Adrenal gland (tissue), 12 donors: ENCODE results near the gene CDS2. TPM values are rescaled to one million over a fixed set of nuclear protein-coding genes. Genes with fewer than 3 reads are reported as not detected.

Experiments
- DNase-seq, 7 donors: peaks; one replicate each; pipeline ENCODE4 v3.0.0-alpha.2; 2019 to 2020
- H3K27ac ChIP-seq, 5 donors: fragments of 200-600 bp; sonication (generic) in 4 of 5; 1 replicate in 3 of 5; 2 replicates in 2 of 5; pipeline versions ENCODE4 v1.5.1 to v1.8.0; 2016 to 2020; ENCODE audit warnings: mild to moderate bottlenecking in 1 of 5
- H3K27me3 ChIP-seq: fragments of 200-600 bp; 2 replicates; pipeline ENCODE4 v1.8.0; 2021
- H3K36me3 ChIP-seq, 2 donors: fragments of 200-600 bp; replicated peaks in 1 of 2; 1 replicate in 1 of 2; 2 replicates in 1 of 2; pipeline versions ENCODE4 v1.5.1 to v1.8.0; 2018 to 2022
- H3K4me1 ChIP-seq, 2 donors: fragments of 200-600 bp; replicated peaks in 1 of 2; 1 replicate in 1 of 2; 2 replicates in 1 of 2; pipeline versions ENCODE4 v1.5.1 to v1.8.0; 2018 to 2021
- H3K4me3 ChIP-seq, 4 donors: fragments of 200-600 bp; sonication (generic) in 3 of 4; one replicate each; pipeline ENCODE4 v1.5.1; 2016 to 2018
- H3K9me3 ChIP-seq, 3 donors: fragments of 200-600 bp; sonication (generic) in 1 of 3; replicated peaks in 1 of 3; 1 replicate in 2 of 3; 2 replicates in 1 of 3; pipeline versions ENCODE4 v1.5.1 to v1.8.0; 2016 to 2021
- CTCF ChIP-seq, 6 experiments: fragments of 450-650 bp in 4 of 6; fragments of 200-600 bp in 2 of 6; sonication (generic) in 1 of 6; IDR thresholded peaks; 1 replicate in 5 of 6; 2 replicates in 1 of 6; pipeline versions ENCODE4 v1.5.1 to v1.8.0; 2016 to 2021; ENCODE audit warnings: antibody characterized with exemption in 6 of 6, mild to moderate bottlenecking in 2 of 6, moderate library complexity in 1 of 6
- POLR2A ChIP-seq, 2 donors: fragments of 450-650 bp; IDR thresholded peaks; one replicate each; pipeline ENCODE4 v1.6.1; 2017; ENCODE audit warnings: antibody characterized with exemption in 2 of 2, mild to moderate bottlenecking in 2 of 2, moderate library complexity in 1 of 2
- WGBS, 4 donors: extraction: QIAGEN DNeasy Blood & Tissue Kit in 2 of 4; methylation state at CpG; one replicate each; pipeline versions ENCODE4 v1.1.5 to v1.1.7; 2013 to 2017; 5-methylcytosine and 5-hydroxymethylcytosine counted together
- intact Hi-C, 2 donors: fragments of 100-400 bp; cut with DNase I; formaldehyde crosslinking; loops; one replicate each; pipeline versions ENCODE4 v1.14.1 to v1.15.0; 2022 to 2023
- polyA plus RNA-seq, 3 donors: library from polyadenylated mRNA; stranded (reverse); fragments of 200-250 nt in 2 of 3; fragments of 350-450 nt in 1 of 3; fragmentation: Illumina TruSeq in 1 of 3; extraction: RNeasy Lipid Tissue Mini Kit (QIAGEN cat#74804) in 1 of 3; gene quantifications; one replicate each; pipeline ENCODE4 v1.2.3, GENCODE V29; 2013 to 2014
- total RNA-seq, 9 donors: library from RNA; depleted of rRNA in 4 of 9; stranded (reverse); fragments of >200 nt in 4 of 9; fragments of 120-200 nt in 1 of 9; fragmentation: NEBNext Ultra II Directional in 1 of 9; extraction: Animal tissue kit (Norgen Biotek cat#: 25700) in 1 of 9; gene quantifications; one replicate each; pipeline versions ENCODE4 v1.1.0 to v1.2.4, GENCODE V29; 2013 to 2023
- donor health status: healthy with polysubstance abuse.
- donor health status: Bipolar disorder and iron deficiency.
- donor health status: DM: yes; HTN: yes; CAD: no.
- donor health status: DM: no; HTN: no; CAD: no.
- donor health status: DM: no; HTN: no; CAD: no.
- donor health status: DM: yes; HTN: yes; CAD: no.

CDS2 gene
- total and polyA plus RNA-seq, 12 donors, result 11.8 to 71.0 (median 35.0) TPM

GRCh38 chr20:5150226-5151076 lies 23.6 kb downstream of the CDS2 start:
- Histone ChIP-seq H3K27ac (peak overlapping the region in 3 of 5 donors; percentile 16 to 42 (median 33)), H3K9me3 (no peaks in the 10 kb centered on the region), H3K36me3 (no peaks in the 10 kb centered on the region), H3K27me3 (no peaks in the 10 kb centered on the region), H3K4me3 (no peak overlapping the region), H3K4me1 (peaks cover 31 to 72% of the 10 kb centered on the region in 2 donors)
- TF ChIP-seq POLR2A (IDR thresholded peaks at IDR 0.05), result no peak
- TF ChIP-seq CTCF (IDR thresholded peaks at IDR 0.05), result no peak
- 72 to 78% (median 74%) methylated on average over 13 of the region's 13 CpGs for WGBS, 4 donors
- peak in 6 of 7 donors; percentile 39 to 70 (median 58) for DNase-seq
- intact Hi-C loops, result no loop called here

DNA sequence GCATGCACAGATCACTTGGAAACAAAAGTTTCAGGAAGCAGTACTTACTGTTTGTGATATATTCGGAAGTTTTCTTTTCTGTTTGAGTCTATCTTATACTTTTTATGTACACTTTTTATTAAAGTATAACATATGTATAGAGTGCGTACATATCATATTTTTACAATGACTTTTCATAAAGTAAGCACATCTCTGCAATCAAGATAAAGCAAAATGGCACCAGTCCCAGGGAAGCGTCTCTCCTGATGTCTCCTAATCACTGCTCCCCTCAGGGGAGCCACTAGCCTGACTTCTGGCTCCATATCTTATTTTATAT lies 26.3 kb downstream of the CDS2 start:
- no peaks in the 10 kb centered on the region for H3K27me3 ChIP-seq
- no peak overlapping the region for H3K27ac ChIP-seq
- H3K9me3 ChIP-seq, result no peaks in the 10 kb centered on the region
- no peaks in the 10 kb centered on the region for H3K36me3 ChIP-seq
- no peak for TF ChIP-seq POLR2A (IDR thresholded peaks at IDR 0.05)
- TF ChIP-seq CTCF (IDR thresholded peaks at IDR 0.05), result no peak
- WGBS, 4 donors, result 90 to 98% (median 93%) methylated on average over 3 of the region's 3 CpGs
- H3K4me3 ChIP-seq, result no peak overlapping the region
- peaks cover 26 to 57% of the 10 kb centered on the region in 2 donors for H3K4me1 ChIP-seq
- no peak for DNase-seq
- intact Hi-C loops, result no loop called here

GRCh38 chr20:5153612-5154542 lies 27.1 kb downstream of the CDS2 start:
- no peak overlapping the region for H3K27ac ChIP-seq
- DNase-seq, result no peak

More at GRCh38 chr20:5153612-5154542, 27.1 kb downstream of the CDS2 start:
- WGBS, 4 donors, result 74 to 79% (median 76%) methylated on average over 4 to 5 of the region's 5 CpGs
- Histone ChIP-seq H3K36me3 (no peaks in the 10 kb centered on the region), H3K4me1 (peaks cover 25 to 49% of the 10 kb centered on the region in 2 donors), H3K9me3 (no peaks in the 10 kb centered on the region), H3K4me3 (no peak overlapping the region), H3K27me3 (no peaks in the 10 kb centered on the region)
- no peak for TF ChIP-seq POLR2A (IDR thresholded peaks at IDR 0.05)
- TF ChIP-seq CTCF (IDR thresholded peaks at IDR 0.05), result no peak
- intact Hi-C loops, result no loop called here
